ENCODE measurements around the gene NCAPD3.
"Not testable (repeated sequence)": the region's sequence is repeated elsewhere in the genome, so short reads cannot be mapped to it uniquely, and the experiment has no call there.

The NCAPD3 gene

GRCh38 chr11:134226806-134227325 is 3.1 kb upstream of the NCAPD3 start:
- no peak for DNase-seq (ENCODE audit: low spot score)

GRCh38 chr11:134224710-134225664 is 1.2 kb upstream of the NCAPD3 start:
- peak; percentile 77 for DNase-seq (ENCODE audit: low spot score)

- no peak for DNase-seq (ENCODE audit: low spot score)
These were observed 646 bp downstream of the NCAPD3 start for GRCh38 chr11:134223121-134223520.

GRCh38 chr11:134216816-134217215 is 7.0 kb downstream of the NCAPD3 start:
- DNase-seq (ENCODE audit: low spot score): no peak

- peak; percentile 27 for DNase-seq (ENCODE audit: low spot score)
These were observed 7.9 kb downstream of the NCAPD3 start for GRCh38 chr11:134215836-134216235.

- DNase-seq (ENCODE audit: low spot score): no peak
These were observed 16.1 kb downstream of the NCAPD3 start for GRCh38 chr11:134207538-134208239.

GRCh38 chr11:134206185-134206584 is 17.6 kb downstream of the NCAPD3 start:
- no peak for DNase-seq (ENCODE audit: low spot score)

- DNase-seq (ENCODE audit: low spot score): no peak
These were observed 18.0 kb downstream of the NCAPD3 start for GRCh38 chr11:134205729-134206128.

GRCh38 chr11:134202661-134203060 is 21.1 kb downstream of the NCAPD3 start:
- no peak for DNase-seq (ENCODE audit: low spot score)

GRCh38 chr11:134200688-134201087 is 23.1 kb downstream of the NCAPD3 start:
- no peak for DNase-seq (ENCODE audit: low spot score)

- no peak for DNase-seq (ENCODE audit: low spot score)
These were observed 24.2 kb downstream of the NCAPD3 start for GRCh38 chr11:134199531-134199930.

GRCh38 chr11:134196756-134197155 is 27.0 kb downstream of the NCAPD3 start:
- no peak for DNase-seq (ENCODE audit: low spot score)

GRCh38 chr11:134188092-134188491 is 35.7 kb downstream of the NCAPD3 start:
- not testable (repeated sequence) for DNase-seq (ENCODE audit: low spot score)

- no peak for DNase-seq (ENCODE audit: low spot score)
These were observed 42.1 kb downstream of the NCAPD3 start for GRCh38 chr11:134181707-134182106.

- DNase-seq (ENCODE audit: low spot score): no peak
These were observed 45.6 kb downstream of the NCAPD3 start for GRCh38 chr11:134178032-134178674.

- no peak for DNase-seq (ENCODE audit: low spot score)
These were observed 47.5 kb downstream of the NCAPD3 start for GRCh38 chr11:134176284-134176683.

- no peak for DNase-seq (ENCODE audit: low spot score)
These were observed 50.5 kb downstream of the NCAPD3 start for GRCh38 chr11:134173296-134173695.

- no peak for DNase-seq (ENCODE audit: low spot score)
These were observed 51.8 kb downstream of the NCAPD3 start for GRCh38 chr11:134171951-134172350.

GRCh38 chr11:134170919-134171281 is 52.9 kb downstream of the NCAPD3 start:
- no peak for DNase-seq (ENCODE audit: low spot score)

GRCh38 chr11:134170177-134170918 is 53.4 kb downstream of the NCAPD3 start:
- no peak for DNase-seq (ENCODE audit: low spot score)

- DNase-seq (ENCODE audit: low spot score): no peak
These were observed 59.0 kb downstream of the NCAPD3 start for GRCh38 chr11:134164490-134165370.
